IMR-90 (cell line): ENCODE measurements around the gene C1QL2. TPM values are rescaled to one million over a fixed set of nuclear protein-coding genes. Genes with fewer than 3 reads are reported as not detected.

Experiments
- ATAC-seq: fragments of 200-7000 bp; cut with Tn5 transposase; 2 replicates; pipeline ENCODE4 v1.9.1; 2020; ENCODE audit warnings: low read depth, mild to moderate bottlenecking, moderate library complexity
- BruUV-seq: library from RNA; stranded (reverse); fragments of 400-500 nt; replicated peaks from 2 replicates; lab custom pipeline; 2021; lab: Mats Ljungman, UMichigan
- CTCF ChIA-PET: fragments of 300-600 bp; formaldehyde crosslinking; extraction: SDS; loops from one replicate; lab custom pipeline; 2021; ENCODE audit warnings: antibody characterized with exemption; lab: Yijun Ruan, JAX
- POLR2A ChIA-PET: fragments of 300-600 bp; sonication (Branson Sonifier 250); formaldehyde crosslinking; loops from one replicate; lab custom pipeline; 2022; ENCODE audit warnings: antibody characterized with exemption; ENCODE audit not compliant: unreplicated experiment; lab: Charles Lee
- DNase-seq: peaks from one replicate; pipeline ENCODE4 v3.0.0; 2013
- H2AFZ ChIP-seq: replicated peaks from 2 replicates; pipeline ENCODE3; 2013; ENCODE audit warnings: low read length, mild to moderate bottlenecking; ENCODE audit not compliant: poor library complexity
- H2AK5ac ChIP-seq: 2 replicates; pipeline ENCODE4 v1.6.1; 2013; ENCODE audit warnings: low read depth, low read length, inconsistent platforms
- H2AK9ac ChIP-seq: replicated peaks from 2 replicates; pipeline ENCODE3; 2013; ENCODE audit warnings: mild to moderate bottlenecking, low read depth, low read length, moderate library complexity; ENCODE audit not compliant: poor library complexity
- H2BK120ac ChIP-seq: 2 replicates; pipeline ENCODE4 v1.6.1; 2013; ENCODE audit warnings: low read depth, low read length, inconsistent platforms
- H2BK15ac ChIP-seq: 3 replicates; pipeline ENCODE4 v1.6.1; 2013; ENCODE audit warnings: low read depth, low read length, inconsistent platforms
- H2BK20ac ChIP-seq: 2 replicates; pipeline ENCODE4 v1.6.1; 2013; ENCODE audit warnings: low read depth, mild to moderate bottlenecking, inconsistent platforms, low read length, moderate library complexity
- H2BK5ac ChIP-seq: 2 replicates; pipeline ENCODE4 v1.6.1; 2013; ENCODE audit warnings: mild to moderate bottlenecking, low read depth, low read length, inconsistent platforms; ENCODE audit not compliant: poor library complexity, severe bottlenecking
- H3K14ac ChIP-seq: replicated peaks from 2 replicates; pipeline ENCODE4 v1.6.1; 2013; ENCODE audit warnings: low read depth, low read length, inconsistent platforms
- H3K18ac ChIP-seq: 2 replicates; pipeline ENCODE4 v1.6.1; 2013; ENCODE audit warnings: low read depth, low read length, control low read depth
- H3K23ac ChIP-seq: 2 replicates; pipeline ENCODE4 v1.6.1; 2013; ENCODE audit warnings: low read depth, low read length, inconsistent platforms
- H3K27ac ChIP-seq: 2 replicates; pipeline ENCODE4 v1.5.1; 2013; ENCODE audit warnings: mild to moderate bottlenecking, control low read depth, low read length; ENCODE audit not compliant: insufficient read depth
- H3K27me3 ChIP-seq: 2 replicates; pipeline ENCODE4 v1.6.1; 2013; ENCODE audit warnings: low read length; ENCODE audit not compliant: control insufficient read depth, insufficient read depth
- H3K36me3 ChIP-seq: 2 replicates; pipeline ENCODE4 v1.6.1; 2013; ENCODE audit warnings: low read length, mixed read lengths; ENCODE audit not compliant: control insufficient read depth, insufficient read depth
- H3K4ac ChIP-seq: 2 replicates; pipeline ENCODE4 v1.6.1; 2013; ENCODE audit warnings: low read depth, low read length, inconsistent platforms
- H3K4me1 ChIP-seq: 2 replicates; pipeline ENCODE4 v1.6.1; 2013; ENCODE audit warnings: low read length, mixed read lengths; ENCODE audit not compliant: control insufficient read depth, insufficient read depth
- H3K4me2 ChIP-seq: 2 replicates; pipeline ENCODE4 v1.6.1; 2013; ENCODE audit warnings: low read depth, mild to moderate bottlenecking, control low read depth, low read length, moderate library complexity
- H3K4me3 ChIP-seq: 2 replicates; pipeline ENCODE4 v1.5.1; 2013; ENCODE audit warnings: low read depth, mild to moderate bottlenecking, control low read depth, low read length, moderate library complexity; ENCODE audit not compliant: insufficient read depth
- H3K56ac ChIP-seq: 2 replicates; pipeline ENCODE4 v1.6.1; 2013; ENCODE audit warnings: low read length, inconsistent platforms; ENCODE audit not compliant: insufficient read depth; ENCODE audit errors: extremely low read depth
- H3K79me1 ChIP-seq, 2 experiments: 2 replicates each; pipeline ENCODE4 v1.6.1; 2013; ENCODE audit warnings: low read length in 2 of 2, inconsistent platforms in 1 of 2, low read depth in 1 of 2
- H3K9ac ChIP-seq: 2 replicates; pipeline ENCODE4 v1.6.1; 2013; ENCODE audit warnings: low read depth, low read length, control low read depth
- H3K9me1 ChIP-seq: 2 replicates; pipeline ENCODE4 v1.6.1; 2013; ENCODE audit warnings: low read length, inconsistent platforms; ENCODE audit not compliant: insufficient read depth
- H3K9me3 ChIP-seq: 2 replicates; pipeline ENCODE4 v1.6.1; 2013; ENCODE audit warnings: low read length; ENCODE audit not compliant: control insufficient read depth, insufficient read depth
- H4K20me1 ChIP-seq: 2 replicates; pipeline ENCODE4 v1.6.1; 2013; ENCODE audit warnings: low read length, inconsistent platforms; ENCODE audit not compliant: insufficient read depth
- H4K5ac ChIP-seq: 2 replicates; pipeline ENCODE4 v1.6.1; 2013; ENCODE audit warnings: mild to moderate bottlenecking, low read depth, low read length, control low read depth
- H4K8ac ChIP-seq, 2 experiments: 2 replicates each; pipeline ENCODE4 v1.6.1; 2013; ENCODE audit warnings: low read depth in 2 of 2, low read length in 2 of 2, control low read depth in 1 of 2, inconsistent platforms in 1 of 2
- H4K91ac ChIP-seq: 2 replicates; pipeline ENCODE4 v1.6.1; 2013; ENCODE audit warnings: low read depth, low read length, inconsistent platforms; ENCODE audit not compliant: insufficient read depth
- BHLHE40 ChIP-seq: fragments of 150-350 bp; IDR thresholded peaks from 2 replicates; pipeline ENCODE4 v1.6.1; 2016; ENCODE audit warnings: mild to moderate bottlenecking, low read depth, low read length
- CHD1 ChIP-seq: IDR thresholded peaks from 2 replicates; pipeline ENCODE4 v1.6.1; 2012; ENCODE audit warnings: low read depth, low read length, improper control_type of control experiment
- CTCF ChIP-seq: conservative IDR thresholded peaks from 2 replicates; pipeline ENCODE4 v1.5.1; 2012; ENCODE audit warnings: mild to moderate bottlenecking, low read depth, low read length, improper control_type of control experiment
- ELK1 ChIP-seq: fragments of 150-350 bp; IDR thresholded peaks from 2 replicates; pipeline ENCODE4 v1.6.1; 2016; ENCODE audit warnings: low read depth, mild to moderate bottlenecking, low read length, moderate library complexity, borderline replicate concordance
- FOS ChIP-seq: fragments of 150-350 bp; IDR thresholded peaks from 2 replicates; pipeline ENCODE4 v1.6.1; 2016; ENCODE audit warnings: low read depth, low read length
- MAZ ChIP-seq: IDR thresholded peaks from 2 replicates; pipeline ENCODE4 v1.6.1; 2012; ENCODE audit warnings: low read depth, mild to moderate bottlenecking, low read length, improper control_type of control experiment, moderate library complexity, borderline replicate concordance
- MXI1 ChIP-seq: IDR thresholded peaks from 2 replicates; pipeline ENCODE4 v1.6.1; 2012; ENCODE audit warnings: low read depth, mild to moderate bottlenecking, low read length, moderate library complexity, borderline replicate concordance
- NFE2L2 ChIP-seq: fragments of 150-350 bp; IDR thresholded peaks from 2 replicates; pipeline ENCODE4 v1.6.1; 2016; ENCODE audit warnings: low read depth, mild to moderate bottlenecking, low read length
- POLR2A ChIP-seq: IDR thresholded peaks from 2 replicates; pipeline ENCODE4 v1.6.1; 2012; ENCODE audit warnings: mild to moderate bottlenecking, low read depth, low read length
- RAD21 ChIP-seq: IDR thresholded peaks from 2 replicates; pipeline ENCODE4 v1.6.1; 2012; ENCODE audit warnings: low read length, improper control_type of control experiment
- RCOR1 ChIP-seq: IDR thresholded peaks from 2 replicates; pipeline ENCODE4 v1.6.1; 2012; ENCODE audit warnings: mild to moderate bottlenecking, low read length, improper control_type of control experiment; ENCODE audit not compliant: insufficient replicate concordance
- RFX5 ChIP-seq: IDR thresholded peaks from 2 replicates; pipeline ENCODE4 v1.8.0; 2012; ENCODE audit warnings: low read depth, mild to moderate bottlenecking, low read length, moderate library complexity
- SMC3 ChIP-seq: fragments of 150-350 bp; IDR thresholded peaks from 2 replicates; pipeline ENCODE4 v1.6.1; 2016; ENCODE audit warnings: low read depth, mild to moderate bottlenecking, antibody characterized with exemption, low read length, moderate library complexity
- USF2 ChIP-seq: fragments of 150-350 bp; IDR thresholded peaks from 2 replicates; pipeline ENCODE4 v1.6.1; 2017; ENCODE audit warnings: mild to moderate bottlenecking, antibody characterized with exemption, low read length, low read depth
- WGBS, 2 experiments: methylation state at CpG; one replicate each; pipeline versions ENCODE4 v1.1.5 to v1.1.7; 2013; ENCODE audit warnings: missing lambda C conversion rate in 2 of 2; ENCODE audit not compliant: insufficient read length in 1 of 2; ENCODE audit errors: extremely low coverage in 2 of 2; 5-methylcytosine and 5-hydroxymethylcytosine counted together
- dilution Hi-C: fragments of 300-500 bp; cut with HindIII; formaldehyde crosslinking; loops from one replicate; pipeline ENCODE4 v1.14.3; 2018; ENCODE audit warnings: low sequenced_read_pairs; ENCODE audit not compliant: unreplicated experiment
- in situ Hi-C: fragments of 300-500 bp; cut with MboI; formaldehyde crosslinking; loops from 3 replicates; pipeline ENCODE4 v1.14.3; 2019; ENCODE audit warnings: low sequenced_read_pairs, inconsistent platforms, mixed read lengths
- intact Hi-C: fragments of 100-400 bp; cut with micrococcal nuclease; formaldehyde crosslinking; loops from 2 replicates; pipeline ENCODE4 v1.10.0; 2022
- polyA plus RNA-seq, 3 experiments: library from polyadenylated mRNA; depleted of rRNA; stranded (reverse); fragments of >200 nt; gene quantifications; 2 replicates each; pipeline ENCODE4 v1.2.3, GENCODE V29; 2012; ENCODE audit warnings: low replicate concordance in 1 of 3
- total RNA-seq: library from RNA; depleted of rRNA; stranded (reverse); fragments of >200 nt; gene quantifications from 2 replicates; pipeline ENCODE4 v1.2.3, GENCODE V29; 2012

Gene C1QL2
- total and polyA plus RNA-seq, 2 of the 4 experiments (the other 2 are of a cell fraction) = not detected

GRCh38 chr2:119117891-119118882 is 40.4 kb downstream of the C1QL2 start:
- POLR2A ChIA-PET = no interaction called here
- TF ChIP-seq CHD1 (no peak), NFE2L2 (no peak), RAD21 (no peak), FOS (no peak), RCOR1 (no peak), CTCF (no peak), POLR2A (no peak), MXI1 (no peak), MAZ (no peak), ELK1 (no peak), SMC3 (no peak), RFX5 (no peak), BHLHE40 (no peak), USF2 (no peak)

More at GRCh38 chr2:119117891-119118882, 40.4 kb downstream of the C1QL2 start:
- H3K27ac ChIP-seq = no peak overlapping the region
- DNase-seq (no peak), ATAC-seq (no peak)
- no peak overlapping the region for H3K56ac ChIP-seq
- H2AK5ac ChIP-seq = no peak overlapping the region
- H4K5ac ChIP-seq = no peak overlapping the region
- H3K9me1 ChIP-seq = no peaks in the 10 kb centered on the region
- dilution Hi-C loops = no loop called here
- H4K91ac ChIP-seq = no peak overlapping the region
- H3K14ac ChIP-seq = no peak overlapping the region
- no peak overlapping the region for H4K8ac ChIP-seq
- no peaks in the 10 kb centered on the region for H3K36me3 ChIP-seq
- H3K4ac ChIP-seq = no peak overlapping the region
- no peak overlapping the region for H2BK20ac ChIP-seq
- no peak overlapping the region for H2AFZ ChIP-seq
- in situ Hi-C loops = no loop called here
- H3K4me1 ChIP-seq = no peaks in the 10 kb centered on the region
- H3K9ac ChIP-seq = no peak overlapping the region
- H3K79me1 ChIP-seq = no peaks in the 10 kb centered on the region
- peaks cover 5% of the 10 kb centered on the region for H3K27me3 ChIP-seq
- no peak overlapping the region for H2AK9ac ChIP-seq
- H2BK120ac ChIP-seq = no peak overlapping the region
- H3K9me3 ChIP-seq = no peaks in the 10 kb centered on the region
- BruUV-seq = no TSS peak
- CTCF ChIA-PET = no interaction called here
- H3K23ac ChIP-seq = no peak overlapping the region
- H2BK15ac ChIP-seq = no peak overlapping the region
- H3K4me2 ChIP-seq = no peak overlapping the region
- WGBS, 2 experiments = 0% methylated on average over 1 of the region's 9 CpGs; no CpG with 5 or more reads in 1 of the 2 experiments
- no peak overlapping the region for H2BK5ac ChIP-seq
- H3K18ac ChIP-seq = no peak overlapping the region
- intact Hi-C loops = no loop called here
- no peak overlapping the region for H3K4me3 ChIP-seq
- no peaks in the 10 kb centered on the region for H4K20me1 ChIP-seq
